Measurements from ENCODE around the gene GTF3A.

DNA sequence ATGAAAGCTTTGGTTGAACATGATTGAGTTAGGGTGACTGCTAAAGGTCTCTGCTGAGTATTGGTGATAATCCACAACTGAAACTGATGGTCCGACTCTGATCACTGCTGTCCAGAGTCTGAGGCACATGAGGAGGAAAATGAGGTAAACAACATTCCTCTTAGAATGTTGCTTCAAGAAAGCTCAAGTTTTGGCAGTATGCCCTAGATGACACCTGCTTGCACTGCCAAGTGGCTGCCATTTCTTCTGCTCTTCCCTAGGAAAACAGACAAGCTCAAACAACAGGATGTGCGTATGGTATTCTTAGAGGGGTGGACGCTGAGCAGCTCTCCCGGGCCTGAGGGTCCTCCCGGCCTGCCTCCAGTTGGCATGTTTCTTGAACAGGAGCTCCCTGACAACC is 41.2 kb downstream of the GTF3A start:
- TF ChIP-seq CTCF (IDR thresholded peaks at IDR 0.05): no peak
- TF ChIP-seq POLR2A (IDR thresholded peaks at IDR 0.05): no peak

Measured in body of pancreas (tissue), 4 donors.